Hepatocyte (in vitro differentiated cells): ENCODE data around the gene DAB2IP. TPM values are rescaled to one million over a fixed set of nuclear protein-coding genes. Genes with fewer than 3 reads are reported as not detected.
"Not testable (repeated sequence)": the region's sequence is repeated elsewhere in the genome, so short reads cannot be mapped to it uniquely, and the experiment has no call there.

Experiments
- DNase-seq: peaks from one replicate; pipeline ENCODE4 v3.0.0-alpha.2; 2016; ENCODE audit warnings: low spot score
- H2AFZ ChIP-seq: fragments of 200-600 bp; sonication (generic); 2 replicates; pipeline ENCODE4 v1.6.0; 2016; ENCODE audit warnings: antibody characterized with exemption, mild to moderate bottlenecking
- H3K27ac ChIP-seq: fragments of 200-600 bp; sonication (generic); 2 replicates; pipeline ENCODE4 v1.5.1; 2016; ENCODE audit warnings: mild to moderate bottlenecking
- H3K27me3 ChIP-seq: fragments of 200-600 bp; sonication (generic); 2 replicates; pipeline ENCODE4 v1.6.1; 2016
- H3K36me3 ChIP-seq: fragments of 200-600 bp; sonication (generic); replicated peaks from 2 replicates; pipeline ENCODE4 v1.5.1; 2016; ENCODE audit warnings: low read depth; ENCODE audit not compliant: insufficient read depth
- H3K4me1 ChIP-seq: fragments of 200-600 bp; sonication (generic); 2 replicates; pipeline ENCODE4 v1.5.1; 2016; ENCODE audit warnings: mild to moderate bottlenecking, moderate library complexity; ENCODE audit not compliant: insufficient read depth
- H3K4me2 ChIP-seq: fragments of 200-600 bp; sonication (generic); 2 replicates; pipeline ENCODE4 v1.6.0; 2016
- H3K4me3 ChIP-seq: fragments of 200-600 bp; sonication (generic); 2 replicates; pipeline ENCODE4 v1.5.1; 2016; ENCODE audit warnings: mild to moderate bottlenecking
- H3K79me2 ChIP-seq: fragments of 200-600 bp; sonication (generic); 2 replicates; pipeline ENCODE4 v1.6.0; 2017; ENCODE audit warnings: mild to moderate bottlenecking
- H3K9me2 ChIP-seq: fragments of 200-600 bp; sonication (generic); replicated peaks from 2 replicates; pipeline ENCODE4 v1.6.0; 2017; ENCODE audit warnings: mild to moderate bottlenecking; ENCODE audit not compliant: insufficient read depth
- H3K9me3 ChIP-seq: fragments of 200-600 bp; sonication (generic); 2 replicates; pipeline ENCODE4 v1.5.1; 2016; ENCODE audit warnings: low read depth, mild to moderate bottlenecking
- H4K20me1 ChIP-seq: fragments of 200-600 bp; sonication (generic); 2 replicates; pipeline ENCODE4 v1.6.0; 2016; ENCODE audit warnings: mild to moderate bottlenecking; ENCODE audit not compliant: insufficient read depth, poor library complexity, severe bottlenecking
- EZH2 ChIP-seq: fragments of 200-600 bp; sonication (generic); IDR thresholded peaks from 2 replicates; pipeline ENCODE4 v1.6.1; 2016; ENCODE audit warnings: antibody characterized with exemption, mild to moderate bottlenecking, borderline replicate concordance
- EZH2phosphoT487 ChIP-seq: fragments of 200-600 bp; sonication (generic); IDR thresholded peaks from one replicate; pipeline ENCODE4 v1.6.1; 2018; ENCODE audit warnings: antibody characterized with exemption, mild to moderate bottlenecking, low read depth, moderate library complexity; ENCODE audit not compliant: unreplicated experiment, severe bottlenecking
- WGBS: methylation state at CpG from one replicate; pipeline ENCODE4 v1.1.6; 2016; ENCODE audit warnings: low lambda C conversion rate; ENCODE audit errors: missing lambda C conversion rate; 5-methylcytosine and 5-hydroxymethylcytosine counted together
- polyA plus RNA-seq: library from polyadenylated mRNA; unstranded; fragments of >200 nt; fragmentation: Nextera tagmentation; extraction: Ambion mirVana; gene quantifications from 2 replicates; pipeline ENCODE4 v1.2.1, GENCODE V29; 2016
- total RNA-seq: library from RNA; depleted of rRNA; stranded (reverse); fragments of >200 nt; gene quantifications from 2 replicates; pipeline ENCODE4 v1.2.3, GENCODE V29; 2014
- TF ChIP-seq, protein P1 (sequence below): fragments of 200-600 bp; sonication (generic); IDR thresholded peaks from 2 replicates; pipeline ENCODE4 v1.5.1; 2016; ENCODE audit warnings: antibody characterized with exemption, mild to moderate bottlenecking; ENCODE audit not compliant: poor library complexity

The DAB2IP gene
- total and polyA plus RNA-seq, 2 experiments from 2014 or later: 11.6 to 31.0 TPM

DNA sequence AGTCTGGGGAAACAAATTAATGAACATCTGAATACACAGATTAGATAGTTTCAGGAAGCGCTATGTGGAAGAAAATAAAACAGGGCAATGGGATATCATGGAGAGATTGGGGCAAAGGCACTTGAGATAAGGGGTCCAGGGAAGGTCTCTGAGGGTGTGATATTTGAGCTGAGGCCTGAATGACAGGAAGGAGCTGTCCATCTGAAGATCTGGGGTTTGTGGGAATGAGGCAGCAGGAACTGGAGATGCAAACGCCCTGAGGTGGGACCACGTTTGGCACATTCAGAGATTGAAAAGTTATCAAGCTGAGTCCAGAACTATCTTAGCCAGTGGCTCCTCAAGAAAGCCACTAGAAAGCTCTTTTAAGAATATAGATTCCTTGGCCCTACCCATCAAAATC is 8.7 kb upstream of the DAB2IP start:
- H3K4me2 ChIP-seq: no peak overlapping the region
- H2AFZ ChIP-seq: no peak overlapping the region
- H4K20me1 ChIP-seq: no peaks in the 10 kb centered on the region
- H3K27ac ChIP-seq: no peak overlapping the region
- no peaks in the 10 kb centered on the region for H3K9me3 ChIP-seq
- no peaks in the 10 kb centered on the region for H3K79me2 ChIP-seq
- no peak for DNase-seq
- 78% methylated on average over 3 of the region's 3 CpGs for WGBS
- TF ChIP-seq EZH2: no peak
- TF ChIP-seq, protein P1, sequence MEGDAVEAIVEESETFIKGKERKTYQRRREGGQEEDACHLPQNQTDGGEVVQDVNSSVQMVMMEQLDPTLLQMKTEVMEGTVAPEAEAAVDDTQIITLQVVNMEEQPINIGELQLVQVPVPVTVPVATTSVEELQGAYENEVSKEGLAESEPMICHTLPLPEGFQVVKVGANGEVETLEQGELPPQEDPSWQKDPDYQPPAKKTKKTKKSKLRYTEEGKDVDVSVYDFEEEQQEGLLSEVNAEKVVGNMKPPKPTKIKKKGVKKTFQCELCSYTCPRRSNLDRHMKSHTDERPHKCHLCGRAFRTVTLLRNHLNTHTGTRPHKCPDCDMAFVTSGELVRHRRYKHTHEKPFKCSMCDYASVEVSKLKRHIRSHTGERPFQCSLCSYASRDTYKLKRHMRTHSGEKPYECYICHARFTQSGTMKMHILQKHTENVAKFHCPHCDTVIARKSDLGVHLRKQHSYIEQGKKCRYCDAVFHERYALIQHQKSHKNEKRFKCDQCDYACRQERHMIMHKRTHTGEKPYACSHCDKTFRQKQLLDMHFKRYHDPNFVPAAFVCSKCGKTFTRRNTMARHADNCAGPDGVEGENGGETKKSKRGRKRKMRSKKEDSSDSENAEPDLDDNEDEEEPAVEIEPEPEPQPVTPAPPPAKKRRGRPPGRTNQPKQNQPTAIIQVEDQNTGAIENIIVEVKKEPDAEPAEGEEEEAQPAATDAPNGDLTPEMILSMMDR: no peak
- no peak for TF ChIP-seq EZH2phosphoT487
- H3K36me3 ChIP-seq: no peaks in the 10 kb centered on the region
- H3K4me3 ChIP-seq: no peak overlapping the region
- H3K27me3 ChIP-seq: no peaks in the 10 kb centered on the region
- no peaks in the 10 kb centered on the region for H3K9me2 ChIP-seq
- peaks cover 5% of the 10 kb centered on the region for H3K4me1 ChIP-seq

DNA sequence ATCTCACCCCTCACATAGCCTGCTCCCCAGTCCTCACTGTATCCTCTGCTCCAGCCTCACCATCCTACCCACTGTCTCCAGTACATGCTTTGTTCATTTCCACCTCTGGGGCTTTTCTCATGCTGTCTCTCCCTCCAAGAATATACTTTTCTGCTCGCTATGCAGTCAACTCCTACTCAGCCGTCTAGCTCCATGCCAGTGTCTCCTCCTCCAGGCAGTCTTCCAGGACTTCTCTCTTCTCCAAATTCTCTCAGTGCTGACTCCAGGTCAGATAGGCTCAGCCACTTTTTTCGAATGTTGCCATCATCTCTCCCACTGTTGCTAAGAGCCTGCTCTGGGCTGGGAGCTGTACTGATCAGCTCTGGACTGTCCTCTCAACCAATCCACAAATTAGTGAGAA is 8.0 kb upstream of the DAB2IP start:
- Histone ChIP-seq H2AFZ (no peak overlapping the region), H3K4me3 (no peak overlapping the region), H3K4me1 (no peaks in the 10 kb centered on the region), H3K9me3 (no peaks in the 10 kb centered on the region), H3K36me3 (no peaks in the 10 kb centered on the region), H3K27ac (no peak overlapping the region), H3K4me2 (no peak overlapping the region), H3K27me3 (no peaks in the 10 kb centered on the region), H3K9me2 (no peaks in the 10 kb centered on the region), H4K20me1 (no peaks in the 10 kb centered on the region), H3K79me2 (no peaks in the 10 kb centered on the region)
- no peak for DNase-seq
- 97% methylated on average over 3 of the region's 3 CpGs for WGBS
- TF ChIP-seq, protein P1: no peak
- no peak for TF ChIP-seq EZH2phosphoT487
- TF ChIP-seq EZH2: no peak

DNA sequence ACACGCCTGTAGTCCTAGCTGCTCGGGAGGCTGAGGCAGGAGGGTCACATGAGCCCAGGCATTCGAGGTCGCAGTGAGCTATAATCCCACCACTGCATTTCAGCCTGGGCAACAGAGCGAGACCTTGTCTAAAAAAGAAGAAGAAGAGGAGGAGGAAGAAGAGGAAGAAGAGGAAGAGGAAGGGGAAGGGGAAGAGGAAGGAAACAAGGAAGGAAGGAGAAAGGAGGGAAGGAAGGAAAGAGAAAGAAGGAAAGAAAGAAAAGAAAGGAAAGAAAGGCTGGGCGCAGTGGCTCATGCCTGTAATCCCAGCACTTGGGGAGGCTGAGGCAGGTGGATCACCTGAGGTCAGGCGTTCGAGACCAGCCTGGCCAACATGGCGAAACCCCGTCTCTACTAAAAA is 7.4 kb upstream of the DAB2IP start:
- not testable (repeated sequence) for H3K27ac ChIP-seq, H3K4me3 ChIP-seq, H3K4me1 ChIP-seq, H3K27me3 ChIP-seq, H3K4me2 ChIP-seq, H2AFZ ChIP-seq, H3K9me2 ChIP-seq, DNase-seq, H4K20me1 ChIP-seq, H3K36me3 ChIP-seq, H3K79me2 ChIP-seq, H3K9me3 ChIP-seq
- 96% methylated on average over 10 of the region's 10 CpGs for WGBS

DNA sequence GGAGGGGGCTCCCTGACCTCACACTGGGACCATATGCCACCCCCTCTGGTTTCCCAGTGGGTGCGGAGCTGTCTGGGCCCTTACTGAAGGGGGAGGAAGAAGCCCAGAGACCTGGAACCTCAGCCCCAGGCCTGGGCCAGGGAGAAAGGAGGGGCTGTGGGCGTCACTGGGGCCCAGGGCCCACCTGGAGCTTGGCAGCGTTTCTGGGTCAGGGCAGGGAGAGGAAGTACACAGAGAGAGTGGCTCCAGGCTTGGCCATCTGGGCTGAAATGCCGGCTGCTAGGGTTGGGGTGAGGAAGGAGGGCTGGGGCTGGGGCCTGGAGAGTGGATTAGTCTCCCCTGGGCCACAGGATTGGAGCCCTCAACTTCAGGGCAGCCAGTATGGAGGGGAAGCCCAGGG is 6.4 kb upstream of the DAB2IP start:
- no peak overlapping the region for H2AFZ ChIP-seq
- no peak for DNase-seq
- no peak overlapping the region for H3K27ac ChIP-seq
- no peaks in the 10 kb centered on the region for H3K9me3 ChIP-seq
- no peak overlapping the region for H3K4me3 ChIP-seq
- no peaks in the 10 kb centered on the region for H3K27me3 ChIP-seq
- H3K4me2 ChIP-seq: no peak overlapping the region
- peaks cover 13% of the 10 kb centered on the region for H3K4me1 ChIP-seq
- H3K9me2 ChIP-seq: no peaks in the 10 kb centered on the region
- no peaks in the 10 kb centered on the region for H3K79me2 ChIP-seq
- H3K36me3 ChIP-seq: no peaks in the 10 kb centered on the region
- no peaks in the 10 kb centered on the region for H4K20me1 ChIP-seq
- WGBS: 51% methylated on average over 4 of the region's 4 CpGs
- no peak for TF ChIP-seq EZH2phosphoT487
- TF ChIP-seq, protein P1: no peak
- no peak for TF ChIP-seq EZH2
